OCI-LY3 (cell line): Measurements from ENCODE around the gene KBTBD12.
A peak's percentile ranks its signal among the peaks of the same experiment; 100 is the strongest.

Experiments used
- H2AFZ ChIP-seq: fragments of 200-600, 300-600 bp; shearing (Covaris generic); 2 replicates; pipeline ENCODE4 v1.6.0; 2014; ENCODE audit warnings: antibody characterized with exemption, low read depth, low read length
- H3K27ac ChIP-seq: fragments of 200-600, 300-600 bp; sonication (generic); 2 replicates; pipeline ENCODE4 v1.5.1; 2014; ENCODE audit warnings: mild to moderate bottlenecking, low read length, moderate library complexity, mixed read lengths
- H3K27me3 ChIP-seq: fragments of 200-600, 300-600 bp; sonication (generic); 2 replicates; pipeline ENCODE4 v1.6.1; 2014; ENCODE audit warnings: low read depth, low read length, mixed read lengths
- H3K36me3 ChIP-seq: fragments of 200-600, 300-600 bp; sonication (generic); replicated peaks from 2 replicates; pipeline ENCODE3; 2014; ENCODE audit warnings: low read depth, low read length, mixed read lengths
- H3K4me1 ChIP-seq: fragments of 300-600, 200-600 bp; sonication (generic); 2 replicates; pipeline ENCODE4 v1.6.1; 2014; ENCODE audit warnings: low read length, mixed read lengths
- H3K4me2 ChIP-seq: fragments of 200-600, 300-600 bp; sonication (generic); 2 replicates; pipeline ENCODE4 v1.6.1; 2014; ENCODE audit warnings: low read length, mixed read lengths
- H3K4me3 ChIP-seq: fragments of 300-600, 200-600 bp; sonication (generic); 2 replicates; pipeline ENCODE4 v1.5.1; 2014; ENCODE audit warnings: antibody characterized with exemption, mild to moderate bottlenecking, low read length, moderate library complexity
- H3K79me2 ChIP-seq: fragments of 300-600, 200-600 bp; shearing (Covaris generic); 2 replicates; pipeline ENCODE4 v1.6.1; 2014; ENCODE audit warnings: mild to moderate bottlenecking, low read length, mixed read lengths
- H3K9ac ChIP-seq: fragments of 300-600, 200-600 bp; shearing (Covaris generic); 2 replicates; pipeline ENCODE4 v1.6.0; 2014; ENCODE audit warnings: mild to moderate bottlenecking, low read length, moderate library complexity
- H3K9me3 ChIP-seq: fragments of 200-600, 300-600 bp; shearing (Covaris generic); 2 replicates; pipeline ENCODE4 v1.6.1; 2014; ENCODE audit warnings: low read length, mixed read lengths; ENCODE audit not compliant: insufficient read depth
- H4K20me1 ChIP-seq: fragments of 200-600, 300-600 bp; sonication (generic); 2 replicates; pipeline ENCODE4 v1.6.1; 2016; ENCODE audit warnings: low read length, mixed read lengths; ENCODE audit not compliant: insufficient read depth
- EZH2phosphoT487 ChIP-seq: fragments of 200-600 bp; shearing (Covaris generic); IDR thresholded peaks from 2 replicates; pipeline ENCODE4 v1.6.1; 2018; ENCODE audit warnings: antibody characterized with exemption, mixed run types, low read depth
- TF ChIP-seq, protein P1 (sequence below): fragments of 200-600, 300-600 bp; sonication (generic); IDR thresholded peaks from 2 replicates; pipeline ENCODE4 v1.5.1; 2014; ENCODE audit warnings: antibody characterized with exemption, low read length, low read depth

The KBTBD12 gene

GRCh38 chr3:127925384-127925783, 10.4 kb downstream of the KBTBD12 start:
- Histone ChIP-seq H2AFZ (peak overlapping the region; percentile 79), H3K4me3 (no peak overlapping the region), H3K4me2 (0 out of 2 replicates have a peak overlapping the region, but pooled peaks have one; percentile 5), H3K27me3 (no peaks in the 10 kb centered on the region), H3K4me1 (peaks cover 11% of the 10 kb centered on the region), H3K79me2 (no peaks in the 10 kb centered on the region), H3K9me3 (no peaks in the 10 kb centered on the region), H3K9ac (no peak overlapping the region), H4K20me1 (no peaks in the 10 kb centered on the region), H3K36me3 (no peaks in the 10 kb centered on the region), H3K27ac (no peak overlapping the region)
- TF ChIP-seq, protein P1, sequence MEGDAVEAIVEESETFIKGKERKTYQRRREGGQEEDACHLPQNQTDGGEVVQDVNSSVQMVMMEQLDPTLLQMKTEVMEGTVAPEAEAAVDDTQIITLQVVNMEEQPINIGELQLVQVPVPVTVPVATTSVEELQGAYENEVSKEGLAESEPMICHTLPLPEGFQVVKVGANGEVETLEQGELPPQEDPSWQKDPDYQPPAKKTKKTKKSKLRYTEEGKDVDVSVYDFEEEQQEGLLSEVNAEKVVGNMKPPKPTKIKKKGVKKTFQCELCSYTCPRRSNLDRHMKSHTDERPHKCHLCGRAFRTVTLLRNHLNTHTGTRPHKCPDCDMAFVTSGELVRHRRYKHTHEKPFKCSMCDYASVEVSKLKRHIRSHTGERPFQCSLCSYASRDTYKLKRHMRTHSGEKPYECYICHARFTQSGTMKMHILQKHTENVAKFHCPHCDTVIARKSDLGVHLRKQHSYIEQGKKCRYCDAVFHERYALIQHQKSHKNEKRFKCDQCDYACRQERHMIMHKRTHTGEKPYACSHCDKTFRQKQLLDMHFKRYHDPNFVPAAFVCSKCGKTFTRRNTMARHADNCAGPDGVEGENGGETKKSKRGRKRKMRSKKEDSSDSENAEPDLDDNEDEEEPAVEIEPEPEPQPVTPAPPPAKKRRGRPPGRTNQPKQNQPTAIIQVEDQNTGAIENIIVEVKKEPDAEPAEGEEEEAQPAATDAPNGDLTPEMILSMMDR = no peak
- no peak for TF ChIP-seq EZH2phosphoT487

GRCh38 chr3:127927829-127928604, 13.0 kb downstream of the KBTBD12 start:
- Histone ChIP-seq H3K9me3 (no peaks in the 10 kb centered on the region), H3K36me3 (no peaks in the 10 kb centered on the region), H4K20me1 (no peaks in the 10 kb centered on the region), H3K79me2 (no peaks in the 10 kb centered on the region), H3K4me3 (no peak overlapping the region), H3K9ac (no peak overlapping the region), H3K4me2 (no peak overlapping the region), H2AFZ (no peak overlapping the region), H3K4me1 (peaks cover 11% of the 10 kb centered on the region), H3K27me3 (no peaks in the 10 kb centered on the region), H3K27ac (no peak overlapping the region)
- TF ChIP-seq, protein P1 = no peak
- no peak for TF ChIP-seq EZH2phosphoT487

DNA sequence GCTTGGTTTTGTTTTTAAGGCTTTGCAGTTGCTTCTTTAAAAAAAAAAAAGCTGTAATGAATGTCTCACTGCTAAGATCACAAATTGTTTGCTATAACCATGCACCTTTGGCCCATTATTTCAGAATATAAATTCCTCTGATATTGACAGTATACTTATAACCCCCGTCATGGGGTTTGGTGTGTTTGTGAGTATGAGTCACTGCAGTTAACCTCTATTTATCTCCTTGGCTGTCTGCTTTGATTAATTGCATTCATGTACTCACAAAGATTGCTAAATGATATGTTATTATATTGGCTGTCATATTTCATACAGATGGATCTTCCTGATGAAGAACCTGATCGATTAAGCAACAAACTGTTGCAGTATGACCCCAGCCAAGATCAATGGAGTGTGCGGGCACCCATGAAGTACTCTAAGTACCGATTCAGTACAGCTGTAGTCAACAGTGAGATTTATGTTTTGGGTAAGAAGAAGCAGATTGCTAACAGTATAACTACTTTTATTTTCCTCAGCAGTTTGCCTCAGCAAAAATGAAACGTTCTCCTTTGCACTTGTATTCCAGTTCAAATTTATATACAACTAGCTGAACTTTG, 14.9 kb downstream of the KBTBD12 start:
- Histone ChIP-seq H2AFZ (no peak overlapping the region), H3K27me3 (no peaks in the 10 kb centered on the region; the same call in 1 of the 2 replicates)

DNA sequence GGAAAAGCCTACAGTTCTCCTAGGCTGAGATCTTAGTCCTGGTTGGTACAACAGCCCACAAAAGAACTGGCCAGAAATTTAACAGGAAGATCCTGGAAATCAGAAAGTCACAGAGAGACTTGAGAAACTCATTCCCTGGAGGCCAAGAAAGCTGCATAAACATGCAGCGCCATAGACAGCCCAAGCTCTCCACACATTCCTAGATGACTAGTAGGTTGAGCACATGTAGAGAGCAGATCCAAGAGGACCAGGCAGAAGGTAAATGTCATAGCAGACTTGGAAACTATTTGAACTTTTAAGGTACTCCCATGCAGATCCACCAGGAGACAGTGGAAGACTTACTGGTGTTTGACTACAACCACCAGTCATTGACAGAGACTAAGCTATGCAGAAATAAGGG, 18.4 kb downstream of the KBTBD12 start:
- Histone ChIP-seq H3K4me2 (no peak overlapping the region), H2AFZ (no peak overlapping the region), H3K9ac (no peak overlapping the region), H3K27ac (no peak overlapping the region), H3K27me3 (peaks cover 9% of the 10 kb centered on the region), H3K4me1 (no peaks in the 10 kb centered on the region), H3K9me3 (no peaks in the 10 kb centered on the region), H4K20me1 (no peaks in the 10 kb centered on the region), H3K79me2 (no peaks in the 10 kb centered on the region), H3K4me3 (no peak overlapping the region), H3K36me3 (no peaks in the 10 kb centered on the region)
- no peak for TF ChIP-seq EZH2phosphoT487
- TF ChIP-seq, protein P1 = no peak

More for the DNA sequence above, 14.9 kb downstream of the KBTBD12 start:
- Histone ChIP-seq H3K4me3 (no peak overlapping the region), H3K4me2 (no peak overlapping the region), H3K27ac (no peak overlapping the region), H3K9me3 (no peaks in the 10 kb centered on the region), H3K79me2 (no peaks in the 10 kb centered on the region), H3K4me1 (peaks cover 8% of the 10 kb centered on the region), H3K9ac (no peak overlapping the region), H4K20me1 (no peaks in the 10 kb centered on the region), H3K36me3 (no peaks in the 10 kb centered on the region)
- TF ChIP-seq, protein P1 = no peak
- TF ChIP-seq EZH2phosphoT487 = no peak
